ENCODE results near the gene NR2E3.

Gene NR2E3

DNA sequence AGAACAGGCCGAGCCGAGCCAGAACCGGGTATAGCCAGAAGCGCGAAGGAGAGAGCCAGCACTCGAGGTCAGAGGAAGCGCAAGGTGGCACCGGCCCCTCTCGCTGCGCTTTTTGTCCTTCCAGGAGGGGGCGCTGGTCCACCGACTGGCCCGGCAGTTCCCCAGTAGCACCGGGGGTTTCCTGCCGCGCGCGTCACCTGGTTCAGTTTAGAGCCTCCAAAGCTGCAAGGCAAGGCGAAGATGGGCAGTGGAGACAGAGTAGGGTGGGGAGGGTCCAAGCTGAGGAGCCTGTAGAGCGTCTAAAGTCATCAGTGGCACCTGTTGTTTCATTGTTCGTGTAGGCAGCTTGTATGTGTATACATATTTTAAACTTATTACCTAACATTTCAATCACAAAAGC is 7.6 kb upstream of the NR2E3 start:
- H3K4me3 ChIP-seq (ENCODE audit: low read depth, low read length), result no peak overlapping the region
- H3K4me1 ChIP-seq, result peaks cover 5% of the 10 kb centered on the region
- H2AFZ ChIP-seq, result no peak overlapping the region
- no peaks in the 10 kb centered on the region for H3K36me3 ChIP-seq (ENCODE audit: control insufficient read depth, insufficient read depth, low read length)
- no peaks in the 10 kb centered on the region for H3K27me3 ChIP-seq (ENCODE audit: control insufficient read depth, insufficient read depth, low read length)
- H3K9me3 ChIP-seq (ENCODE audit: control insufficient read depth, low read length), result no peaks in the 10 kb centered on the region
- H3K27ac ChIP-seq, result no peak overlapping the region
- H3K9ac ChIP-seq, result no peak overlapping the region
- no peak for TF ChIP-seq CTCF (IDR thresholded peaks at IDR 0.05)
- no peak overlapping the region for H3K4me2 ChIP-seq (ENCODE audit: low read length)
- H3K79me2 ChIP-seq, result no peaks in the 10 kb centered on the region

GRCh38 chr15:71804226-71804625 is 6.1 kb upstream of the NR2E3 start:
- Histone ChIP-seq H3K27me3 (ENCODE audit: control insufficient read depth, insufficient read depth, low read length) (no peaks in the 10 kb centered on the region), H2AFZ (no peak overlapping the region), H3K9ac (no peak overlapping the region), H3K4me1 (peaks cover 5% of the 10 kb centered on the region), H3K27ac (no peak overlapping the region), H3K9me3 (ENCODE audit: control insufficient read depth, low read length) (no peaks in the 10 kb centered on the region), H3K36me3 (ENCODE audit: control insufficient read depth, insufficient read depth, low read length) (no peaks in the 10 kb centered on the region), H3K4me2 (ENCODE audit: low read length) (no peak overlapping the region), H3K79me2 (no peaks in the 10 kb centered on the region), H3K4me3 (ENCODE audit: low read depth, low read length) (no peak overlapping the region)
- no peak for TF ChIP-seq CTCF (IDR thresholded peaks at IDR 0.05)

- Histone ChIP-seq H3K79me2 (no peaks in the 10 kb centered on the region), H3K4me3 (ENCODE audit: low read depth, low read length) (no peak overlapping the region)
- no peak for TF ChIP-seq CTCF (IDR thresholded peaks at IDR 0.05)
Measured at GRCh38 chr15:71804695-71805470, 5.5 kb upstream of the NR2E3 start.

DNA sequence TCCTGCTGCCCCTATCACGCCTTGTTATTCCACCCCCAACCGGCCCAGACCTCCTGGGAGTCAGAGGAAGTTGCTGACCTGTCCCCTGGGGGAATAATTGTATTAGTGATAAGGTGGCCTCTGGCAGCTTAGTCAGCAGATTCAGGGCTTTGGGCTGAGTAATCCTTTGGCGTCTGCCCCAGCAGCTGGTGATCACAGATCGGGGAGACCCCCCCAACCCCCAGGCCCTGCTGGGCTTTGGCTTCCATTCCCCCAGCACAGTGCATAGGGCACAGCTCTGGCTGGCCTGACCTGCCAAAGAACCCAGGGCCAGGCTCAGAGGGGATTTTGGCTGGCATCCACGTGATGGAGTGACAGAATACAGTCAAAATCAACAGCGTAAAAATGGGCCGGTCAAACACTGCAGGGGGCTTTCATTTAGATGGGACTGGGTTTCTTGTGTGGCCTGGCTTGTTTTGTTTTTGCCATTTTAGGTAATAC is 3.9 kb upstream of the NR2E3 start:
- Histone ChIP-seq H3K9me3 (ENCODE audit: control insufficient read depth, low read length) (no peaks in the 10 kb centered on the region), H3K79me2 (no peaks in the 10 kb centered on the region), H3K27ac (no peak overlapping the region), H3K4me1 (peaks cover 5% of the 10 kb centered on the region), H2AFZ (no peak overlapping the region), H3K4me3 (ENCODE audit: low read depth, low read length) (no peak overlapping the region), H3K27me3 (ENCODE audit: control insufficient read depth, insufficient read depth, low read length) (no peaks in the 10 kb centered on the region), H3K36me3 (ENCODE audit: control insufficient read depth, insufficient read depth, low read length) (no peaks in the 10 kb centered on the region), H3K4me2 (ENCODE audit: low read length) (no peak overlapping the region), H3K9ac (no peak overlapping the region)
- TF ChIP-seq CTCF (IDR thresholded peaks at IDR 0.05), result no peak

More at GRCh38 chr15:71804695-71805470, 5.5 kb upstream of the NR2E3 start:
- no peak overlapping the region for H3K27ac ChIP-seq
- no peaks in the 10 kb centered on the region for H3K36me3 ChIP-seq (ENCODE audit: control insufficient read depth, insufficient read depth, low read length)
- H3K4me1 ChIP-seq, result peaks cover 5% of the 10 kb centered on the region
- no peaks in the 10 kb centered on the region for H3K9me3 ChIP-seq (ENCODE audit: control insufficient read depth, low read length)
- no peak overlapping the region for H3K9ac ChIP-seq
- H3K27me3 ChIP-seq (ENCODE audit: control insufficient read depth, insufficient read depth, low read length), result no peaks in the 10 kb centered on the region
- no peak overlapping the region for H2AFZ ChIP-seq
- no peak overlapping the region for H3K4me2 ChIP-seq (ENCODE audit: low read length)
